ENCODE measurements around the gene NT5C2. TPM values are rescaled to one million over a fixed set of nuclear protein-coding genes. Genes with fewer than 3 reads are reported as not detected.

Gene NT5C2
- polyA plus RNA-seq, 3 donors: 83.5 to 125 (median 112) TPM

DNA sequence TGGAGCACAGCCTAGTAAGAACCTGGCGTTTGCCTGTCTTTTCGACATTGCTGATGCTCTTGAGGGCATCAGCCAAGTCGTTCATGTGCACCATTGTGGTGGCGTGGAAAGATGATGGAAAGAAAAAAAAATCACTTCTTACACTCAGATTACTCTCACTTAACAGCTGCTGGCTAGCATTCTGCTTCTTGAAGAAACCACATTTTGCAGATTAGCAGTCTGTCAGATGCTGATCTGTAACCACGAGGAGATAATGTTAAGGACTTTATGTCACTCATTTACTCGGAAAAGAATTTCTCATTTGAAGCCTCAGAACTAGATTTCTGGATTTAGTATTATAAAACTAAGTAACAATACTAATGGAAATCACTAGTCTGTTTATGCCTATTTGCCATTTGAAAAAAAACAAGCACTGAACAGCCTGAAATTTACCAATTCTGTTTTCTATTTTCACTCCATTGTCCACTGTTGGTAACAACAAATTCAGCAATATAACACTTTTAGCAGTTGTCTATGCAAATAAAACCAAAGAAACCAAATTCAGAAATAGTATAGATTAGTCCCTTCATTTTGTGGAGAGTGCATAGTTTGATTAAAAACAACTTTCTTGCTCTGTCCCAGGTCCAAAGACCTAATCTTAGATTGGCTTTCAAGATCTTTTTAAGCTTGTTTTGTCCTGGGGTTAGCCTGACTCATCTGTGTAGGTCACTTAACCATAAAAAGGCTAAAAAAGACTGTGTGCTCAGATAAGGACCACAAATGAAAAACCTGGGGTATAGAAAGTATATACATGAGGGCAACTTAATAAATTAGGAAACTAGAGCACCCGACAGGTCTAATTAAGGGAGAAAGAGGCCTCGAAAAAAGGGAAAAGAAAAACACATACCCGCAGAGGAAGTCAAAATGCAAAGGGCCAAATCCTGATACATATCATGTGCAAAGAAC, 67.5 kb downstream of the NT5C2 start:
- no peak for DNase-seq

DNA sequence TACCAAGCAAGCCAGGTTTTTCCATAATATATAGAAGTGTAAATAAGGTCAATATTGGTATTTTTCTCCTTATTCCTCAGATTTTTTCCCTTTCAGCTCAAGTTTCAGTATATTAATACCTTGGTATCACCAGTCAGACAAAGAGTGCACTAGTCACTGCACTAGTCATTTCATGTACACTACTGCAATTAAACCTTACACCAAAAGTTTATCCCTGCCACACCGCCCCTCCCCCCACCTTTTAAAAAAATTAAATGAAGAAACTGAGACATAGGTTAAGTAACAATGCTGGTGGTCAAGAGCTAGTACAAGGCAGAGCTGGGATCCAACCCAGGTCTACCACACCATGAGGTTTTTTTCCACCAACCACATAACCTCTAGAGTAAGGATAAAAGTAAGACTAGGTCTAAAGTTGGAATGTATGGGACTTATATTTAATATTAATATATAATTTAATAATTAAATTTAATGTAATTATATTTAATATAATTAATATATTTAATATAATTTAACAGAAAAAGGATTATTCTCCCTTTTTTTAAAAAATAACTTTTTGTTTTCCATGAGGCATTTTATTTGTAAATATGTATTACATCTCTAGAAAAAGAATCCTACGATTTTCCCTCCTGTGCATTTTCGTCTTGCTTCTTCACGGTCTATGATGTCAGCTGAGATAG, 68.5 kb downstream of the NT5C2 start:
- no peak for DNase-seq

DNA sequence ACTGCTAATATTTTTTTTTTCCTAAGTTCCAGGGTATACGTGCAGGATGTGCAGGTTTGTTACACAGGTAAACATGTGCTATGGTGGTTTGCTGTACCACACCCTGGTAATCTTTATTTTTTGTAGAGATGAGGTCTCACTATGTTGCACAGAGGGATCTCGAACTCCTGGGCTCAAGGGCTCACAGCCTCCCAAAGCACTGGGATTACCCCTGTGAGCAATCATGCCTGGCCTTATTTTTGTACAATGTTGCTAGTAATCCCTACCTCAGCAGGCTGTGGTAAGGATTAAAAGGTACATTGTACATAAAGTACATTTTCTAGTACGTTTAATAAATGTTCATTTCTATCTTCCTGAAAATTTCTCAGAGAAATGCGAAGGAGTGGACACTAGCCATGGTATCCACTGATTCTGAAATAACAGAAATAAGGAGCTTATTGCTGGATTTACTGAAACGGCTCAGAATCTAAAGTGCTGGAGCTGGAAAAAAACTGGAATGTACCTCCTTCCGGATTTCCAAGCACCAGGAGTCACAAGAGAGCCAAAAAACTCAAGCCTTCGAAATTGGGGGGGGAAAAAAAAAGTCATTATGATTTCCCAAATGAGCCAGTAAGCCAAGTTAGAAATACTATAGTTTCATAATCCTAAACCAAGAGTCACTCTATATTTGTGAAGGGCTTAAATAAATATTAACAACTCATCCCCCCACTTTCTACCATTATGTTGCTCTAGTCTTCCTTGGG, 69.6 kb downstream of the NT5C2 start:
- DNase-seq: no peak

DNA sequence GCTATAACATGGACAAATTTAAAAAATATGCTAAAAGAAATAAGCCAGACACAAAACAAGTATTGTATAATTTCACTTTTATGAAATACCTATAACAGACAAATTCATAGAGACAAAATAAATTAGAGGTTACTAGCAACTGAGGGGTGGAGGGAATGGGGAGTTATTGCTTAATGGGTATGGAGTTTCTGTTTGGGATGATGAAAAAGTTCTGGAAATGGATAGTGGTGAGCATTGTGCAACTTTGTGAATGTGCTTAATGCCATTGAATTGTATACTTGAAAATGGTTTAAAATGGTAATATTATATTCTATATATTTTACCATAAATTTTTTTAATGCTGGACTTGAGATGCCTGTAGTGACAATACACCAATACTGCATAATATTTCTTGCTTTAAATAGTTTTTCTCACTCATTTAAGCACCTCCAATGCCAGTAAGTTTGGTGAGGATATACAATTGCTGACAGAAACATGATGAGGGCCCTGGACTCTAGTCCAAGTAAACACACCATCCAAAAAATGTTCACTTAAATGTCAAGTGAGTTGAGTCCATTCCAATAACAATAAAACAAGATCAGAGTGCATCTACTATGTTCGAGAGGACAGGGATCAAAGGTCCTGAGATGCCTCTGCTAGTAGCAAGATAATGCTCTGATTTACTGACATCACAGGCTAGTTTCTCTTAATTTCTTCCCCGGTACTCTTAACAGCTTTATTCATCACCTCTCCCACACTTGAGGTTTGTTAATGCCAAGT, 71.9 kb downstream of the NT5C2 start:
- DNase-seq: no peak

DNA sequence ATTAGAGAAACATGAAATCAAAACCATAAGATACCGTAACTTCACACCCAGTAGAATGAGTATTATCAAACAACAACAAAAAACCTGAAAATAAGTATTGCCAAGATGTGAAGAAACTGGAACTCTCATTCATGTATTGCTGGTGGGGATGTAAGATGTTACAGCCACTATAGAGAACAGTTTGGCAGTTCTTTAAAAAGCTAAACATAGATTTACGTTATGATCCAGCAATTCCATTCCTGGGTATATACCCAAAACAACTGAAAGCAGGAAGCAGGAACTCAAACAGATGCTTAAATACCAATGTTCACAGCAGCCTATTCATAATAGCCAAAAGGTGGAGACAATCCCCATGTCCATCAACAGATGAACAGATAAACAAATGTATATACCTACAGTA, 72.5 kb downstream of the NT5C2 start:
- no peak for DNase-seq

DNA sequence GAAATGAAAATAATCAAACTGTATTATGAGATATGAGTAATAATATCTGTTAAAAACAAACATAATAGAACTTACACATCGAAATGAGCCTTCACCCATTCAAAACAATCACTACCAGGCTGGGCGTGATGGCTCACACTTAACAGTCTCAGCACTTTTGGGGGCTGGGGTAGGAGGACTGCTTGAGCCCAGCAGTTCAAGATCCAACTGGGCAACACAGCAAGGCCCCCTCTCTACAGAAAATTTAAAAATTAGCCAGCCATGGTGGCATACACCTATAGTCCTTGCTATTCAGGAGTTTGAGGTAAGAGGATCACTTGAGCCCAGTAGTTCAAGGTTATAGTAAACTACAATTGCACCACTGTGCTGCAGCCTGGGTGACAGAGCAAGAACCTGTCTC, 75.8 kb downstream of the NT5C2 start:
- DNase-seq: no peak

DNA sequence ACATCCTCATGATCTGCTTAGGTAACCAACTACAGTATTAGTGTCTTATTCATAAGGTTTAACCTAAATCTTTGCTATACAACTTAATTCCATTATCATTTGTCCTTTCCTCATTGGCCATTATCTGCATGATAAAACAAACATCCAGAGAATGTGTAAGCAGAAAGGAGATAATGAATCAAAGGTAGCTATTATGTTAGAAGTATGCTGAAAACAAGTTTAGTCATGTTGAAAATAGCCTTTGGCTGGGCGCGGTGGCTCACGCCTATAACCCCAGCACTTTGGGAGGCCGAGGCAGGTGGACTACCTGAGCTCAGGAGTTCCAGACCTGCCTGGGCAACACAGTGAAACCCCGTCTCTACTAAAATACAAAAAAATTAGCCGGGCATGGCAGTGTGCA, 78.2 kb downstream of the NT5C2 start:
- DNase-seq: no peak

DNA sequence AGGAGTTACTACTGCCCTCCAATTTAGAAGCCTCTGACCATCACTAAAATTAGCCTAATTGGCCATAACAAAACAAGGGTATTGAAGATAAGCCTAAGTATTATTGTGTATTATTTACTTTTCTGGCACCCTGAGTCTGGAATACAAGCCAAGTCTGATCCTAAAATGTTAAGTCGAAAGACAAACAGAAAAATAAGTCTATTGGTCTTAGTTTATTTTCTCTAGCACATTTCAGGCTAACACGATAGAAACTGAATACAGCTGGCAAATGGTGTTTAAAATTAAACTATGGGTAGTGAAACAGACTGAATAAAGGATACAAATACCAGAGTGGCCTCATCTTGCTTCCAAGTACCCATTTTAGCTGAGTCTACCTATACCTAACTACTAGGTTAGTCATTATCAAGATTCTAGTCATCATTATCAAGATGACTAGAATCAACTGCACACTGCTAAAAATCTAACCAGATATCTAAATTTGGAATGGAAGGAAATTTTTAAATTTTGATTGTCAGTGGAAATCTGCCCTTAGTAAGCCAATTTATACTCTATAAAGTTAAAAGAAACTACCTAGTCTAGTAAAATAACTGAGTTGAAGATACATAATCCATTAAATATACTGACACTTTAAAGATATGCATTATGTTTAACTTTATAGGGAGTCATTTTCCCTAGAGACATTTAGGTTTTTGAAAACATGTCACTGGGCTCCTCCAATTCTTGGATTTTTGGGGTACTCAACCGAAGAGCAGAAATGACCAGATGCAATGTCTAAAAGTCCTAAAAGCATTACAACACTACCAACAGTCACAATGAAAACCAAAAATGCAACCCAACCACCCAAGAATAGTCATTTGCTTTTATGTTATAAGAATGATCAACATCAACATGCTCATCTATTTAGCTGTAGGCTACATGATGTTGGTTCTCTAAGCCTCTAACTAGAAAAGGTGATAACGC, 80.9 kb downstream of the NT5C2 start:
- no peak for DNase-seq

DNA sequence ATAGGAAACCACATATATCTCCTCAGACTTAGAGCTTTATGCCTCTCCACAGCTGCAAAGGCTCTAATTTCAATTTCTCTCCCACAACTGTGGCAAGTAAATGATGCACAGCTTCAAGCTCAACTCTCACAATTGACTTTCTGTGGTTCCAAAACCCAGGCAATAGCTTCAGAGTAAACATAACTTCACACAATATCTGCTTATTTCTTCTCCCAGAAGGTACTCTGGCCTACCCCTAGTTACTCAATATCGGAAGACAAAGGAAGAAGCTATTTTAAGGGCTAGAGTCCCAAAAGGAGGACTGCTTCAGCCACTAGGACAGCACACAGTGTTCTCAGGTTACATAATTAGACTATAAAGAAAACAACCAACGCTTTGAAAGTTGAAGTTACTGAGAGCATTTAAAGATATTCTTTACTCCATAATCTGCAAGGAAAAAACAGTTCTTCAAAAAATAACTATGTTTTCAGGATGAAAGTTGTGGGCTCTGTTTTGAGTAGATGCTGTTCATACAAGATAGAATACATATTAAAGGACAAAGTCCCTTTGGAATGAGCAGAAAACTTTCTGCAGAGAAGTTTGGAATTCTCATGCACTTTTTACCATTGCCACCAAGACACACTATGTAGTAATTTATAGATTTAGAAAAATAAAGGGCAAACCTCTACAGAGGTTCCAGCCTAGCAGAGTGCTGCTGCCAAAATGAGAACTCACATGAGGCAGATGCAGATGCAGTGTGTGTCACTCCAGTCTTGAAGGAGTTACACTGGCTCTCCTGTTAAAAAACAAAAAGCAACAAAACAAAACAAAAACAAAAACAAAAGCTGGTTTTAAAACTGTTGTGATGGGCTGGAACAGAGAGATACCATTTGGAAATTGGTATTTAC, 81.8 kb downstream of the NT5C2 start:
- DNase-seq: peak; percentile 42

DNA sequence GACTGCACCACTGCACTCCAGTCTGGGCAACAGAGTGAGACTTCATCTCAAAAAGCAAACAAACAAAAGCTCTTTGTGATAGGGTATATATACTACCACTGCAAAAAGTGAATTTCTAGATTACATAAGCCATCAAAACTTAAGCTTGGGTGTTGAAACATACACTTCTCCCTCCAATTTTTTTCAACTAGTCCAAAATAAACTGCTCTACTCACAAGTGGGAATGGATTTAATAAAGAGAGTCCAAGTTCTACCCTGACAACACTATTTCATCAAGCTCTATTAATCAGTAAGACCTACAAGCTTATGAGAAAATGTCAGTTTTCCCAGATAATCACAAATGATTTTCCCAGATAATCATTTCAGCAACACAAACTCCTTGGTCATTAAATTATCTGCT, 82.7 kb downstream of the NT5C2 start:
- no peak for DNase-seq

DNA sequence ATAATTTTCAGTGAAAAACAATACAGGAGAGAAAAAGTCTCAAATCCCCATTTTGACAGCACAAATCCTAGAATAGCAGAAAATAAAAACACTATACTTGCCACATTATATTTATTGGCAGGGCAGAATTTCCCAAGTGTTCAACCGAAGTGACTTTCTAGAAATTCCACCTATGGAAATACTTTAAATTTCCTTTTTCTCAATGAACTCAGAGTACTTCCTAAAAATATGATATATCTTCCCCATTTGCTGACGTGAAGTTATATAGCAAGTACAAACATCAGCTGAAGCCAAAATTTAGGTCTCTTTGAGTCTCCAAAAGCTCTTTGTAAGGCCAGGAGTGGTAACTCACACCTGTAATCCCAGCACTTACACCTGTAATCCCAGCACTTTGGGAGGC, 83.3 kb downstream of the NT5C2 start:
- no peak for DNase-seq

DNA sequence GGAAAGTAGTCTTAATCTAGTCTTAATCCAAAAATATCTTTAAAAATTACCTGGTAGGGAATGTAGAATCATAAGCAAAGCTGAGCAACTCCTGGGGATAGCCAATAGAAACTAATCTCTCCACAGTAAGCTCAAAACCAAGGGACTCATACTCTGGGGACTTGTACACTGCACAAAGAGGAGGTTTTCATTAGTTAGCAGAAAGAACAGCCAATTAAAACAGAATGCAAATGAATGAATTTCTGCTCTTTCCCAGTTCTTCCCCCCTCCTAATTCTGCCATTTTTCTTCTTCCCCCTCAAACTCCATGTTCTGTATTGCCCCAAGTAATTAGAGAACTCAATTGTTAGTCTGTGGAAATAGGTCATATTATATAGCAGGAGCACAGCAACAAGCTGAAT, 86.5 kb downstream of the NT5C2 start:
- no peak for DNase-seq

DNA sequence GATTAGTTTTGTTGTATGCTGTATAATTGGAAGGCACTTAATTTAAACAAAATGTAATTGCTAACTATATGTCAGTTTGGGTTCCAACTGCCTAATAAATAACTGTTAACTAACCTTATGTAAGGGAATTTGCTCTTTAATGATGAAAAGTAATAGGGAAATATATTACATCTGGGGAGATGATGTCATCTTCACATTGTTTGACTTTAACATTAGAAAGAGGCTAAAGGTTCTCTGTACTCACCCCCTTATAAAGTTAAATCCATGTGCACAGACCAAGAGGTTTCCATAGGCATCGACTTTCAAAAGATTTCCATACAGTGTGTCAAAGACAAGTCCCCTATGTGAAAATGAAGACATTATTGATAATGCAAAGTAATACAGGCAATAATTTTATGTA, 87.6 kb downstream of the NT5C2 start:
- no peak for DNase-seq

DNA sequence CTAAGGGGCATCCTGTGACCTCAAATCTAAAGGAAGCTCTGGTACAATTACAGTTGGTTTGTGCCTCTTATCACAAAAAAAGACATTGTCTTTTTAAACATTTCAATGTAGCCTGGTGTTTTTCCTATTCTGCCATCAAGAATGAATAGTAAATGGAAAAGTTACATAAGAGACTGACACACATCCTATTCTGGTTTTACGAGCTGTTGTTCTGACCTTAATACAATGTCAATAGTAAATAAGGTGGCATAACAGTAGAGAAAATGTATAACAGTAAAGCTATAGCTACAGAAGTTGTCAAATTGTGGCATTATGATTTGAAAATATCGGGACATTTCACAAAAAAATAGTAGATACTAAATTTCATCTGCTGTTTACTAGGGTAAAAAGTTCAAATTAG, 88.4 kb downstream of the NT5C2 start:
- DNase-seq: no peak

DNA sequence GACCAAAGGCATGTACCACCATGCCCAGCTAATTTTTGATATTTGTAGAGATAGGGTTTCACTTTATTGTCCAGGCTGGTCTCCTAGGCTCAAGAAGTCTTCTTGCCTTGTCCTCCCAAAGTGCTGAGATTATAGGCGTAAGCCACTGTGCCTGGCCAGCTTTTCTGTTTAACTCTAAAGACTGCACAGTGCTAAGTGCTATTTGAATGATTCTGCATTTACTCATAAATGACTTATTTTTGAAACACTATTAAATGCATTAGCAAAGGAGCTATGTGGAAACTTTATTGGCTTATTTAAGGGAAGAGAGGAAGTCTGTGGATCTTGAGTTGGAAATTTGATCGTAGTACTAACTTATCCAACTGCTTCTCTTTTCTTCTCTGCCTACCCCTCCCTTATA, 89.1 kb downstream of the NT5C2 start:
- no peak for DNase-seq

DNA sequence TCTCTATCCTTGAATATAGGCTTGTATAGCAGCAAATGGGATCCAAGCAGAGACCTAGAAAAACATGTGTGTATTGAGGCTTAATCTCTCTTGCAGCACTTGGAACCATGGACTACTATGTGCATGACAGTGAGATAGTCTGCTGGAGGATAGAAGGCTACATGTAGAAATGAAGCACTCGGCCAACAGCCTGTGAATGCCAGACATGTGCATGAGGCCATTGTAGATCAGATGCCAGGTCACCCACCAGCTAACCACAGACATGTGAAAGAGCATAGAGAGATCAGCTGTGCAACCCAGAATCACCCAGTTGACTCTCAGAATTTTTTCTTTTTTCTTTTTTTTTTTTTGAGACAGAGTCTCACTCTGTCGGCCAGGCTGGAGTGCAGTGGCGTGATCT, 90.9 kb downstream of the NT5C2 start:
- no peak for DNase-seq

DNA sequence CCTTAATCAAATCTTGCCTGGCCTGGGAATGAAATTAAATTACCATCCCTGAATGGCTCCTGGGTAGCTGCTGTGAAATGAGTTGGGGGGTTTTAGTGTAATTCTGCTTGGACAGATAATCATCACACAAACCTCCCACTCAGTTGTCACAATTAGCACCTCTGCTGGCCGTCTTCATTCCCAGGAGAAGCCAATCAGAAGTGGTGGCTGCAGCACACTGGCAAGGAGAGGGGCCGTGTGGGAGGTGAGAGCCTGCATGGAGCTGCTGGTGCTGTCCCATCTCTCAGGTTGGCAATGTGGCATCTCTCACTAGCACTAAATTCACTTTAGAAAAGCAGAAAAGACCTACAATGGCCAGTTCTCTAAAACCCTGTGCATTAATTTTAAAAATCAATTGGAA, 92.5 kb downstream of the NT5C2 start:
- DNase-seq: no peak

DNA sequence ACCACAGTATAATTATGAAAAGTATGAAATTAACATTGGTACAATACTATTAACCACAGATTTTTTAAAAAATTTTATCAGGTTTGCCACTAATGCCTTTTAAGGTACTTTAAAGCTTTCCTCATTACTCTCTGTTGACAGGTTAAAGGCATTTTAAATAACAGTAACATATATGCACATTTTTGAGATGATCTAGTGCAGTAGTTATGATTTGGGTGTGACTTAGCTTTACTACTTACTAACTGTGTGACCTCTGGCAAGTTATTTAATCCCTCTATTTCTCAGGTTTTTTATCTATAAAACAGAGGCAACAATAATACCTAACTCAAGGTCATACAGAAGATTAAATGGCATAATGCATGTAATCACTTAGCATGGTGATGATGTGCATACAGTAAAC, 94.8 kb downstream of the NT5C2 start:
- no peak for DNase-seq

DNA sequence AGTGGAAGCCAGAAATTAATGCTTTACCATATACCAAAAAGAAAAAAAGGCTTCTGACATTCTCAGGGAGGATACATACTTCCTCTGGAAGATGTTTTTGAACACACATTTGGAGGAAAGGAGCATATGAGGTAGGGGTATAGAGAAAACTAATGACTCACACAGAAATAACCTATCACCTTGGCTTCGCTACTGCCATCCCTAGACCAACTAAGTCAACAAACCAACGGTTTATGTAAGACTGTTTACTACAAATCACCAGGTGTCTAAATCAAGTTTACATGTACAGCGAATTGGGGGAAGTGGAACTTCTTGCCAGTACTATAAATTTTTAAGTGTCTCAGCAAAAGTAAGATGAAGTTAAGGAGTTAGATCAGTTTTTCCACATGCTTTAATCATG, 96.9 kb downstream of the NT5C2 start:
- DNase-seq: no peak

DNA sequence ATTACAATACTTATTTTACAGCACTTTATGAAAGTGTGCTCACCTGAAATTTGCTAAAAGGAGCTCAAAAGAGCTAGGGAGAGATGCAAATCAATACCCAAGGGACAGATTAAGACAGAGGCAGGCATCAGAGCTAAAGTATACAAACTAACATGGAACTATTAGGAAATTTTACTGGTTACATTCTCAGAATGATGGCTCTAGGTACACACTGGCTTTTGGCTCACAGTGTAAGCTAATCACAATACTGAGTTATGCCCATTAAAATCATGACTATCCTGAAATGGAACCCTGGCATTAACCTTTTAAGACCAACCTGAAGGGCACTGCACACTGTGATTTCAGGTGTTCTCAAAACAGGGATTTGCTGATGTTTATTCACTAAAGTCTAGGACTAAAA, 98.1 kb downstream of the NT5C2 start:
- DNase-seq: no peak

All from renal pelvis (tissue), 4 donors.